ENCODE measurements around the gene EID3. TPM values are rescaled to one million over a fixed set of nuclear protein-coding genes. Genes with fewer than 3 reads are reported as not detected.

Gene EID3
- total RNA-seq, 1 experiment from 2014 or later, result 2.1 TPM

GRCh38 chr12:104333692-104334255, 30.2 kb downstream of the EID3 start:
- DNase-seq (ENCODE audit: low read depth), result no peak

GRCh38 chr12:104334581-104334980, 31.0 kb downstream of the EID3 start:
- DNase-seq (ENCODE audit: low read depth), result no peak

- DNase-seq (ENCODE audit: low read depth), result no peak
These were observed 32.6 kb downstream of the EID3 start for GRCh38 chr12:104336115-104336514.

- DNase-seq (ENCODE audit: low read depth), result no peak
These were observed 33.6 kb downstream of the EID3 start for GRCh38 chr12:104337030-104337558.

- no peak for DNase-seq (ENCODE audit: low read depth)
These were observed 36.1 kb downstream of the EID3 start for GRCh38 chr12:104339663-104340062.

- DNase-seq (ENCODE audit: low read depth), result no peak
These were observed 36.6 kb downstream of the EID3 start for GRCh38 chr12:104340177-104340576.

- no peak for DNase-seq (ENCODE audit: low read depth)
These were observed 37.5 kb downstream of the EID3 start for GRCh38 chr12:104340925-104341611.

- DNase-seq (ENCODE audit: low read depth), result no peak
These were observed 38.6 kb downstream of the EID3 start for GRCh38 chr12:104342147-104342546.

- DNase-seq (ENCODE audit: low read depth), result no peak
These were observed 39.2 kb downstream of the EID3 start for GRCh38 chr12:104342635-104343249.

- DNase-seq (ENCODE audit: low read depth), result no peak
These were observed 41.1 kb downstream of the EID3 start for GRCh38 chr12:104344682-104345081.

GRCh38 chr12:104345234-104346066, 41.9 kb downstream of the EID3 start:
- DNase-seq (ENCODE audit: low read depth), result no peak

GRCh38 chr12:104347374-104348075, 44.0 kb downstream of the EID3 start:
- no peak for DNase-seq (ENCODE audit: low read depth)

- no peak for DNase-seq (ENCODE audit: low read depth)
These were observed 44.9 kb downstream of the EID3 start for GRCh38 chr12:104348283-104348993.

GRCh38 chr12:104348994-104349494, 45.5 kb downstream of the EID3 start:
- no peak for DNase-seq (ENCODE audit: low read depth)

- no peak for DNase-seq (ENCODE audit: low read depth)
These were observed 46.9 kb downstream of the EID3 start for GRCh38 chr12:104350211-104351056.

- no peak for DNase-seq (ENCODE audit: low read depth)
These were observed 47.8 kb downstream of the EID3 start for GRCh38 chr12:104351057-104351983.

GRCh38 chr12:104352106-104352713, 48.7 kb downstream of the EID3 start:
- DNase-seq (ENCODE audit: low read depth), result no peak

Measured in HT1080 (cell line).